NT2/D1 (cell line): ENCODE results near the gene GAB4.
"Not testable (repeated sequence)": the region's sequence is repeated elsewhere in the genome, so short reads cannot be mapped to it uniquely, and the experiment has no call there.

Experiments used
- DNase-seq: peaks from one replicate; pipeline ENCODE4 v3.0.0-alpha.2; 2011; ENCODE audit warnings: low read depth, low spot score
- H3K27me3 ChIP-seq: 2 replicates; pipeline ENCODE4 v1.6.0; 2011; ENCODE audit warnings: mild to moderate bottlenecking; ENCODE audit not compliant: insufficient read length, insufficient read depth
- H3K36me3 ChIP-seq: 2 replicates; pipeline ENCODE4 v1.6.1; 2011; ENCODE audit warnings: mild to moderate bottlenecking, low read length, mixed read lengths; ENCODE audit not compliant: insufficient read depth, insufficient read length
- H3K4me1 ChIP-seq: 2 replicates; pipeline ENCODE4 v1.5.1; 2011; ENCODE audit not compliant: insufficient read depth, insufficient read length
- H3K4me3 ChIP-seq: 2 replicates; pipeline ENCODE4 v1.5.1; 2011; ENCODE audit warnings: low read depth; ENCODE audit not compliant: insufficient read length
- H3K9ac ChIP-seq: 2 replicates; pipeline ENCODE4 v1.6.0; 2011; ENCODE audit warnings: low read depth; ENCODE audit not compliant: insufficient read length
- H3K9me3 ChIP-seq: 2 replicates; pipeline ENCODE4 v1.5.1; 2011; ENCODE audit warnings: mild to moderate bottlenecking, low read length; ENCODE audit not compliant: insufficient read depth
- SUZ12 ChIP-seq: IDR thresholded peaks from 2 replicates; pipeline ENCODE4 v1.6.1; 2011; ENCODE audit not compliant: insufficient read length, insufficient read depth; ENCODE audit errors: extremely low read depth
- YY1 ChIP-seq: IDR thresholded peaks from 2 replicates; pipeline ENCODE4 v1.6.1; 2011; ENCODE audit not compliant: insufficient read length, insufficient read depth
- ZNF274 ChIP-seq: IDR thresholded peaks from 2 replicates; pipeline ENCODE4 v1.6.1; 2011; ENCODE audit warnings: mild to moderate bottlenecking, low read depth, low read length

GAB4 gene

DNA sequence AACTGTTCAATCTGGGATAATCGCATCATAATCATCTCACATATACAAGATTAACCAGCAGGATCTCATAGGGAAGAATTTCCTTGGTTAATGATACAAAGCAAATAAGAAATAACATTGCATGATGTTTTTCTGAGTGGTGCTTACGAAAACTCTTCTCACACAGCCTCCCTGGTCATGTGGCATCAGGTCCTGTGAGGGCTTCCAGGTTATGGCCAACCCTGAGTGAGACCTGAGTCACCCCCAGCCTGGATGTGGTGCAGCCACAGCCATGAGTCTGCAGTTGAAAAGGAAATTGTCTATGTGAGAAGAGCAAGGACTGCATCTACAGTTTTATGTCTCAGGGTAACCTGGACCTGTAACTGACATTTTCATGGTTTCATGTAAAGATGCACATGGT, 92.3 kb downstream of the GAB4 start:
- no peak for TF ChIP-seq SUZ12
- no peak for TF ChIP-seq YY1
- no peak for TF ChIP-seq ZNF274
- DNase-seq = no peak
- no peaks in the 10 kb centered on the region for H3K9me3 ChIP-seq
- H3K36me3 ChIP-seq = no peaks in the 10 kb centered on the region
- H3K9ac ChIP-seq = no peak overlapping the region
- no peak overlapping the region for H3K4me3 ChIP-seq
- H3K4me1 ChIP-seq = no peaks in the 10 kb centered on the region
- H3K27me3 ChIP-seq = peaks cover 6% of the 10 kb centered on the region

DNA sequence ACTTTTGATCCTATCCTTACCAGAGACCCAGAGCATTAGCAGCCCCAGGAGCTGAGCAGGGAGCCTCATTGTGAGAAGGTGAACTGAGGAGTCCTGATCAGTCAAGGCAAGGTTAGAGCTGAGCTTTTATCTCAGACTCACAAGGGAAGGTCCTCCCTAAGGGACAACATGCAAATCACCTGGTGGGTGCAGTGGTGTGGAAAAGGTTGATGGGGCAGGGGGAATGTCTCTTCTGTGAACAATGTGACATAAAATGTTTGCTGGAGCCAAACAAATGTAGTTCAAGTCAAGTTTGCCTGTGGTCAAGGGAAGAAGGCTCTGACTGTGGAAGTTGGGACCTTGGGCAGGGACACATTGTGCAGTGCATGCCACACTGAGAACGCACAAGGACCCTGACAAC, 93.1 kb downstream of the GAB4 start:
- not testable (repeated sequence) for H3K4me1 ChIP-seq, H3K36me3 ChIP-seq, H3K27me3 ChIP-seq, H3K9me3 ChIP-seq, H3K4me3 ChIP-seq, H3K9ac ChIP-seq, DNase-seq

DNA sequence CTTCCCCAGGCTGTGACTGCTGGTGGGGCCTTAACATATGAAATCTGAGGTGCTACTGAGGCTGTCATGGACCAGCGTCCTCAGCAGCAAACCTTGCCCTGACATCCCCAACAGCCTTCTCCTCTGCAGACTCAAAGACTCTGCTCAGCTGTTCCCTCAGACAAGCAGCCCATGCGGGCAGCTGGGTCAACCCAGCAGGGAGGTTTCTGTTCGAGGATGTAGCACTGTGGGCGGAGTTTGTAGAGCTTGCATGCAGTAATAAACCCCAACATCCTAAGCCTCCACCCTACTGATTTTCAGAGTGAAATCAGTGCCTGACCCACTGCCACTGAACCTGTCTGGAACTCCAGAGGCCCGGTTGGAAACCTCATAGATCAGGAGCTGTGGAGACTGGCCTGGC, 94.0 kb downstream of the GAB4 start:
- Histone ChIP-seq H3K36me3 (no peaks in the 10 kb centered on the region), H3K9me3 (no peaks in the 10 kb centered on the region), H3K4me1 (no peaks in the 10 kb centered on the region), H3K27me3 (peaks cover 6% of the 10 kb centered on the region), H3K9ac (no peak overlapping the region), H3K4me3 (no peak overlapping the region)
- DNase-seq = no peak
- TF ChIP-seq YY1 (no peak), SUZ12 (no peak), ZNF274 (no peak)

DNA sequence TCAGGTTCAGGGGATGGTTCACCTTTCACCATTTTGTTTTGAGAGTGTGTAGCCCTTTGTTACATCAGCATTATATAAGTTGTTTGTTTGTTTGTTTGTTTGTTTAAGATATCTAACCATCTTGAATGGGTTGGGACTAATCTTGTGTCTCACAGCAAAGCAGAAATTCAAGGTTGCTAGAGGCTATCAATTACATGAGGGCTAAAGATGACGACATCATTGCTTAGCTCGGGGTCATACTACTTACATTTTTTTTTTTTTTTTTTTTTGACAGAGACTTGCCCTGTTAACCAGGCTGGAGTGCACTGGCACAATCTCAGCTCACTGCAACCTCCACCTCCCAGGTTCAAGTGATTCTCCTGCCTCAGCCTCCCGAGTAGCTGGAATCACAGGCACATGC, 95.7 kb downstream of the GAB4 start:
- no peak overlapping the region for H3K9ac ChIP-seq
- H3K27me3 ChIP-seq = peaks cover 6% of the 10 kb centered on the region

More for the DNA sequence above, 95.7 kb downstream of the GAB4 start:
- TF ChIP-seq YY1 (no peak), ZNF274 (no peak), SUZ12 (no peak)
- no peaks in the 10 kb centered on the region for H3K4me1 ChIP-seq
- no peaks in the 10 kb centered on the region for H3K36me3 ChIP-seq
- no peaks in the 10 kb centered on the region for H3K9me3 ChIP-seq
- no peak for DNase-seq
- H3K4me3 ChIP-seq = no peak overlapping the region
